IPS-20b (cell line): ENCODE data around the gene LETM1.

Source experiments
- H3K27ac ChIP-seq: one replicate; pipeline ENCODE4 v1.5.1; 2013; ENCODE audit warnings: low read length
- H3K27me3 ChIP-seq: 2 replicates; pipeline ENCODE4 v1.6.1; 2013; ENCODE audit warnings: mild to moderate bottlenecking, low read length, inconsistent platforms; ENCODE audit not compliant: insufficient read depth
- H3K36me3 ChIP-seq: 2 replicates; pipeline ENCODE4 v1.6.1; 2013; ENCODE audit warnings: low read depth, mild to moderate bottlenecking, inconsistent platforms, low read length, moderate library complexity; ENCODE audit not compliant: insufficient read depth
- H3K4me1 ChIP-seq: 2 replicates; pipeline ENCODE4 v1.6.1; 2013; ENCODE audit warnings: mild to moderate bottlenecking, control low read depth, inconsistent platforms, low read length, moderate library complexity; ENCODE audit not compliant: insufficient read depth
- H3K4me3 ChIP-seq: 2 replicates; pipeline ENCODE4 v1.5.1; 2013; ENCODE audit warnings: mild to moderate bottlenecking, low read length, inconsistent platforms
- H3K9ac ChIP-seq: 2 replicates; pipeline ENCODE4 v1.6.1; 2013; ENCODE audit warnings: low read depth, mild to moderate bottlenecking, inconsistent platforms, low read length, moderate library complexity
- H3K9me3 ChIP-seq: 2 replicates; pipeline ENCODE4 v1.6.1; 2013; ENCODE audit warnings: mild to moderate bottlenecking, low read depth, low read length, inconsistent platforms; ENCODE audit not compliant: insufficient read depth

Gene LETM1

GRCh38 chr4:1862055-1862911 is 6.3 kb upstream of the LETM1 start:
- no peak overlapping the region for H3K9ac ChIP-seq
- peak overlapping the region; percentile 40; the same call in 1 of the 2 replicates for H3K4me3 ChIP-seq
- no peaks in the 10 kb centered on the region for H3K36me3 ChIP-seq
- no peaks in the 10 kb centered on the region for H3K9me3 ChIP-seq
- H3K27me3 ChIP-seq, result peaks cover 99% of the 10 kb centered on the region
- no peak overlapping the region for H3K27ac ChIP-seq
- no peaks in the 10 kb centered on the region for H3K4me1 ChIP-seq

- H3K9me3 ChIP-seq, result no peaks in the 10 kb centered on the region
- peaks cover 5% of the 10 kb centered on the region; the same call in 1 of the 2 replicates for H3K4me1 ChIP-seq
- no peak overlapping the region for H3K9ac ChIP-seq
- peaks cover 89% of the 10 kb centered on the region for H3K27me3 ChIP-seq
- no peaks in the 10 kb centered on the region for H3K36me3 ChIP-seq
- no peak overlapping the region for H3K4me3 ChIP-seq
- no peak overlapping the region for H3K27ac ChIP-seq
These were observed 3.4 kb upstream of the LETM1 start for GRCh38 chr4:1859389-1859753.

- H3K9me3 ChIP-seq, result no peaks in the 10 kb centered on the region
- H3K4me1 ChIP-seq, result peaks cover 5% of the 10 kb centered on the region; the same call in 1 of the 2 replicates
- H3K9ac ChIP-seq, result no peak overlapping the region
- peaks cover 74% of the 10 kb centered on the region for H3K27me3 ChIP-seq
- H3K36me3 ChIP-seq, result peaks cover 8% of the 10 kb centered on the region; the same call in 1 of the 2 replicates
- no peak overlapping the region for H3K4me3 ChIP-seq
- H3K27ac ChIP-seq, result no peak overlapping the region
These were observed 2.0 kb upstream of the LETM1 start for GRCh38 chr4:1857931-1858330.

- Histone ChIP-seq H3K4me1 (peaks cover 5% of the 10 kb centered on the region; the same call in 1 of the 2 replicates), H3K27me3 (peaks cover 66% of the 10 kb centered on the region), H3K27ac (no peak overlapping the region), H3K36me3 (peaks cover 9% of the 10 kb centered on the region; the same call in 1 of the 2 replicates), H3K9me3 (no peaks in the 10 kb centered on the region), H3K4me3 (peak overlapping the region; percentile 89), H3K9ac (peak overlapping the region; percentile 59; the same call in 1 of the 2 replicates)
These were observed 1.2 kb upstream of the LETM1 start for GRCh38 chr4:1856943-1857699.

GRCh38 chr4:1855333-1856070 is 454 bp downstream of the LETM1 start:
- H3K27ac ChIP-seq, result no peak overlapping the region
- H3K36me3 ChIP-seq, result peaks cover 9% of the 10 kb centered on the region; the same call in 1 of the 2 replicates
- peaks cover 50% of the 10 kb centered on the region for H3K27me3 ChIP-seq
- H3K4me3 ChIP-seq, result peak overlapping the region; percentile 89
- H3K4me1 ChIP-seq, result peaks cover 5% of the 10 kb centered on the region; the same call in 1 of the 2 replicates
- H3K9me3 ChIP-seq, result no peaks in the 10 kb centered on the region
- peak overlapping the region; percentile 79; the same call in 1 of the 2 replicates for H3K9ac ChIP-seq

- Histone ChIP-seq H3K4me1 (peaks cover 5% of the 10 kb centered on the region; the same call in 1 of the 2 replicates), H3K4me3 (peak overlapping the region; percentile 89), H3K27me3 (peaks cover 43% of the 10 kb centered on the region), H3K9me3 (no peaks in the 10 kb centered on the region), H3K9ac (peak overlapping the region; percentile 79; the same call in 1 of the 2 replicates), H3K27ac (no peak overlapping the region), H3K36me3 (peaks cover 9% of the 10 kb centered on the region; the same call in 1 of the 2 replicates)
These were observed 1.2 kb downstream of the LETM1 start for GRCh38 chr4:1854752-1855151.

GRCh38 chr4:1852904-1853623 is 2.9 kb downstream of the LETM1 start:
- no peak overlapping the region for H3K27ac ChIP-seq
- no peak overlapping the region for H3K4me3 ChIP-seq
- H3K27me3 ChIP-seq, result peaks cover 26% of the 10 kb centered on the region
- H3K4me1 ChIP-seq, result peaks cover 5% of the 10 kb centered on the region; the same call in 1 of the 2 replicates
- no peak overlapping the region for H3K9ac ChIP-seq
- H3K9me3 ChIP-seq, result no peaks in the 10 kb centered on the region
- H3K36me3 ChIP-seq, result peaks cover 9% of the 10 kb centered on the region; the same call in 1 of the 2 replicates

GRCh38 chr4:1851575-1852410 is 4.2 kb downstream of the LETM1 start:
- H3K27ac ChIP-seq, result no peak overlapping the region
- no peak overlapping the region for H3K4me3 ChIP-seq
- H3K27me3 ChIP-seq, result peaks cover 14% of the 10 kb centered on the region
- H3K4me1 ChIP-seq, result peaks cover 5% of the 10 kb centered on the region; the same call in 1 of the 2 replicates
- no peak overlapping the region for H3K9ac ChIP-seq
- no peaks in the 10 kb centered on the region for H3K9me3 ChIP-seq
- H3K36me3 ChIP-seq, result peaks cover 16% of the 10 kb centered on the region

GRCh38 chr4:1851160-1851559 is 4.8 kb downstream of the LETM1 start:
- Histone ChIP-seq H3K9ac (no peak overlapping the region), H3K4me3 (no peak overlapping the region), H3K4me1 (peaks cover 5% of the 10 kb centered on the region; the same call in 1 of the 2 replicates), H3K27ac (no peak overlapping the region), H3K36me3 (peaks cover 16% of the 10 kb centered on the region), H3K9me3 (no peaks in the 10 kb centered on the region), H3K27me3 (peaks cover 8% of the 10 kb centered on the region; the same call in 1 of the 2 replicates)

GRCh38 chr4:1850276-1850675 is 5.7 kb downstream of the LETM1 start:
- H3K36me3 ChIP-seq, result peaks cover 18% of the 10 kb centered on the region
- H3K27ac ChIP-seq, result no peak overlapping the region
- H3K9ac ChIP-seq, result no peak overlapping the region
- peaks cover 5% of the 10 kb centered on the region; the same call in 1 of the 2 replicates for H3K4me1 ChIP-seq
- H3K4me3 ChIP-seq, result no peak overlapping the region
- no peaks in the 10 kb centered on the region for H3K9me3 ChIP-seq
- peaks cover 7% of the 10 kb centered on the region; the same call in 1 of the 2 replicates for H3K27me3 ChIP-seq
